ENCODE measurements around the gene FOXQ1. TPM values are rescaled to one million over a fixed set of nuclear protein-coding genes. Genes with fewer than 3 reads are reported as not detected.

FOXQ1 gene
- total RNA-seq, 1 donor from 2014 or later: 7.5 TPM

DNA sequence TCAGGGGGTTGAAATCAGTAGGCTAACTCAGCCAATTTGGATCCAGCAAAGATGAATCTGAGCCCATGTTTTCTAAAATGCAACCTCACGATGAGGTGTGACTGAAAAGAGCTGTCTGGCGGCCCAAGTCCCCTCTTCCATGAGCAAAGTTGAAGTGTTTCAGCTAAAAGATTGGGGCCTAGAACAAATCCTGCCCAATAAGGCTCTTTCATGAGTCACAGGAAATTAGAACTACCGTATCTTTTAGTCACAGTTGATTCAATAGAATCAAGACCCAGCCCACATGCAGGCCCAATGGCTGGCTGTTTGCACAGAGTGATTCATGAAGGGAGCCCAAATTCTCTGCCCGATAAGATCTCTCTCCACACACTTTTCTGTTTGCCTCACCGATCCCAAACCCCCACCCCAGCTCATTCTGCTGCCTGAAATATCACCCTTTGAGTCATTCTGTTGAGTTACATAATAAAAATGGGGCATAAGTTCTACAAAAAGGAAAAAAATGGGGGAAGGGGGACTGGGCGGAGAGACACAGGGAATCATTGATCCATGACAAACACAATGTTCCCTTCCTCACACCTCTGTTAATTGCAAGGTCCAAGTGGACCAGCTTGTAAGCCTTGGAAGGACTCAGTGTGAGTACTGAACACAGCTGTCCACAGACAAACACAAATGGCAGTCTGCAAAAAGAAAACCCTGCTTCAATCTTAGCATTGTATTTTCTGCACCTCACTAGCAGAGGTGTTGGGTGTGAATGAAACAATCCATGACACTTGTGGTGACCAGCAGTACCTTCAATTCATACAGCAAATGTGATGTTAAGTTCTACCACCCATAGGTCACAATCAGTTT is 13.8 kb downstream of the FOXQ1 start:
- Histone ChIP-seq H3K36me3 (no peaks in the 10 kb centered on the region), H3K27ac (peak overlapping the region; percentile 41), H3K4me1 (peaks cover 51% of the 10 kb centered on the region), H3K4me3 (no peak overlapping the region), H3K9me3 (no peaks in the 10 kb centered on the region), H3K27me3 (ENCODE audit: low read depth) (no peaks in the 10 kb centered on the region)
- DNase-seq (no peak), ATAC-seq (peak; percentile 58 to 72)
- TF ChIP-seq, protein P1, sequence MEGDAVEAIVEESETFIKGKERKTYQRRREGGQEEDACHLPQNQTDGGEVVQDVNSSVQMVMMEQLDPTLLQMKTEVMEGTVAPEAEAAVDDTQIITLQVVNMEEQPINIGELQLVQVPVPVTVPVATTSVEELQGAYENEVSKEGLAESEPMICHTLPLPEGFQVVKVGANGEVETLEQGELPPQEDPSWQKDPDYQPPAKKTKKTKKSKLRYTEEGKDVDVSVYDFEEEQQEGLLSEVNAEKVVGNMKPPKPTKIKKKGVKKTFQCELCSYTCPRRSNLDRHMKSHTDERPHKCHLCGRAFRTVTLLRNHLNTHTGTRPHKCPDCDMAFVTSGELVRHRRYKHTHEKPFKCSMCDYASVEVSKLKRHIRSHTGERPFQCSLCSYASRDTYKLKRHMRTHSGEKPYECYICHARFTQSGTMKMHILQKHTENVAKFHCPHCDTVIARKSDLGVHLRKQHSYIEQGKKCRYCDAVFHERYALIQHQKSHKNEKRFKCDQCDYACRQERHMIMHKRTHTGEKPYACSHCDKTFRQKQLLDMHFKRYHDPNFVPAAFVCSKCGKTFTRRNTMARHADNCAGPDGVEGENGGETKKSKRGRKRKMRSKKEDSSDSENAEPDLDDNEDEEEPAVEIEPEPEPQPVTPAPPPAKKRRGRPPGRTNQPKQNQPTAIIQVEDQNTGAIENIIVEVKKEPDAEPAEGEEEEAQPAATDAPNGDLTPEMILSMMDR (IDR thresholded peaks at IDR 0.05): no peak
- intact Hi-C loops (cut with DNase I): no loop called here

GRCh38 chr6:1326535-1327121 is 14.7 kb downstream of the FOXQ1 start:
- H3K27me3 ChIP-seq (ENCODE audit: low read depth): no peaks in the 10 kb centered on the region
- H3K27ac ChIP-seq: peak overlapping the region; percentile 41
- intact Hi-C loops (cut with DNase I): no loop called here
- DNase-seq (no peak), ATAC-seq (no peak)
- no peaks in the 10 kb centered on the region for H3K36me3 ChIP-seq
- no peaks in the 10 kb centered on the region for H3K9me3 ChIP-seq
- TF ChIP-seq, protein P1 (IDR thresholded peaks at IDR 0.05): no peak
- peaks cover 45% of the 10 kb centered on the region for H3K4me1 ChIP-seq
- H3K4me3 ChIP-seq: no peak overlapping the region

GRCh38 chr6:1327630-1328029 is 15.7 kb downstream of the FOXQ1 start:
- H3K36me3 ChIP-seq: no peaks in the 10 kb centered on the region
- TF ChIP-seq, protein P1 (IDR thresholded peaks at IDR 0.05): no peak
- no peak overlapping the region for H3K4me3 ChIP-seq
- intact Hi-C loops (cut with DNase I): no loop called here
- H3K4me1 ChIP-seq: peaks cover 35% of the 10 kb centered on the region
- ATAC-seq (no peak), DNase-seq (no peak)
- no peaks in the 10 kb centered on the region for H3K27me3 ChIP-seq (ENCODE audit: low read depth)
- H3K9me3 ChIP-seq: no peaks in the 10 kb centered on the region
- no peak overlapping the region for H3K27ac ChIP-seq

GRCh38 chr6:1328129-1328800 is 16.4 kb downstream of the FOXQ1 start:
- no peak overlapping the region for H3K4me3 ChIP-seq
- H3K9me3 ChIP-seq: no peaks in the 10 kb centered on the region
- H3K27me3 ChIP-seq (ENCODE audit: low read depth): no peaks in the 10 kb centered on the region
- peaks cover 29% of the 10 kb centered on the region for H3K4me1 ChIP-seq
- TF ChIP-seq, protein P1 (IDR thresholded peaks at IDR 0.05): no peak
- DNase-seq (no peak), ATAC-seq (no peak)
- no peaks in the 10 kb centered on the region for H3K36me3 ChIP-seq
- intact Hi-C loops (cut with DNase I): no loop called here
- H3K27ac ChIP-seq: no peak overlapping the region

DNA sequence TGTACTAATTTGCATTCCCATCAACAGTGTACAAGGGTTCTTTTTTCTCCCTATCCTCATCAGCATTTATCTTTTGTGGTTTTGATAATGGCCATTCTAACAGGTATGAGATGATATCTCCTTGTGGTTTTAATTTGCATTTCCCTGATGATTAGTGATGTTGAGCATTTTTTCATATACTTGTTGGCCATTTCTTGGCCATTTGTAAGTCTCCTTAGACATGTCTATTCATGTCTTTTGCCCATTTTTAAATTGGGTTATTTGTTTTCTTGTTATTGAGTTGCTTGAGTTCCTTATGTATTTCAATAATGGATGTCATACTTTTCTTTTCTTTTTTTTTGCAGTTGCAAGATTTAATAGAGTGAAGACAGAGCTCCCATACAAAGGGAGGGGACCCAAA is 17.8 kb downstream of the FOXQ1 start:
- H3K36me3 ChIP-seq: no peaks in the 10 kb centered on the region
- H3K27ac ChIP-seq: no peak overlapping the region
- ATAC-seq (no peak), DNase-seq (no peak)
- H3K27me3 ChIP-seq (ENCODE audit: low read depth): no peaks in the 10 kb centered on the region
- intact Hi-C loops (cut with DNase I): no loop called here
- no peak overlapping the region for H3K4me3 ChIP-seq
- TF ChIP-seq, protein P1 (IDR thresholded peaks at IDR 0.05): no peak
- peaks cover 21% of the 10 kb centered on the region for H3K4me1 ChIP-seq
- H3K9me3 ChIP-seq: no peaks in the 10 kb centered on the region

All from lower lobe of right lung (tissue), 2 donors.